ENCODE data around the gene LRMDA. TPM values are rescaled to one million over a fixed set of nuclear protein-coding genes. Genes with fewer than 3 reads are reported as not detected.
A peak's percentile ranks its signal among the peaks of the same experiment; 100 is the strongest.

The LRMDA gene
- polyA plus RNA-seq, 3 donors, result 39.8 to 59.6 (median 56.4) TPM

GRCh38 chr10:75542906-75543305 is 111.5 kb downstream of the LRMDA start:
- Histone ChIP-seq H3K4me2 (replicated peaks; ENCODE audit: extremely low read depth, low read length, poor library complexity, severe bottlenecking) (no peak overlapping the region), H3K27ac (ENCODE audit: low read depth in 1 of 2, low read length in 2 of 2) (no peak overlapping the region), H3K36me3 (replicated peaks in 1 of 2; ENCODE audit: control insufficient read depth in 1 of 2, insufficient read depth in 2 of 2, low read length in 2 of 2) (peaks cover 0 to 3% of the 10 kb centered on the region in 2 donors), H3K9me3 (replicated peaks in 1 of 2; ENCODE audit: control insufficient read depth in 1 of 2, insufficient read depth in 1 of 2, low read length in 2 of 2) (no peaks in the 10 kb centered on the region), H3K4me3 (replicated peaks in 1 of 3; ENCODE audit: low read depth in 2 of 3, low read length in 3 of 3) (no peak overlapping the region), H2AFZ (ENCODE audit: insufficient read depth, low read depth, low read length, poor library complexity, severe bottlenecking) (no peak overlapping the region), H3K27me3 (ENCODE audit: control insufficient read depth in 2 of 2, insufficient read depth in 2 of 2, low read length in 2 of 2) (no peaks in the 10 kb centered on the region), H3K4me1 (ENCODE audit: control insufficient read depth in 1 of 2, insufficient read depth in 2 of 2, low read length in 2 of 2) (peaks cover 28 to 29% of the 10 kb centered on the region in 2 donors), H3K79me2 (ENCODE audit: insufficient read depth, low read length) (peaks cover 44% of the 10 kb centered on the region), H3K9ac (ENCODE audit: insufficient read depth, low read length, poor library complexity, severe bottlenecking) (no peak overlapping the region), H4K20me1 (ENCODE audit: insufficient read depth, low read length) (peaks cover 19% of the 10 kb centered on the region)
- peaks cover 34% of the 10 kb centered on the region for H3K4me1 Mint-ChIP-seq
- no peak overlapping the region for H3K27ac Mint-ChIP-seq
- TF ChIP-seq, protein P1, sequence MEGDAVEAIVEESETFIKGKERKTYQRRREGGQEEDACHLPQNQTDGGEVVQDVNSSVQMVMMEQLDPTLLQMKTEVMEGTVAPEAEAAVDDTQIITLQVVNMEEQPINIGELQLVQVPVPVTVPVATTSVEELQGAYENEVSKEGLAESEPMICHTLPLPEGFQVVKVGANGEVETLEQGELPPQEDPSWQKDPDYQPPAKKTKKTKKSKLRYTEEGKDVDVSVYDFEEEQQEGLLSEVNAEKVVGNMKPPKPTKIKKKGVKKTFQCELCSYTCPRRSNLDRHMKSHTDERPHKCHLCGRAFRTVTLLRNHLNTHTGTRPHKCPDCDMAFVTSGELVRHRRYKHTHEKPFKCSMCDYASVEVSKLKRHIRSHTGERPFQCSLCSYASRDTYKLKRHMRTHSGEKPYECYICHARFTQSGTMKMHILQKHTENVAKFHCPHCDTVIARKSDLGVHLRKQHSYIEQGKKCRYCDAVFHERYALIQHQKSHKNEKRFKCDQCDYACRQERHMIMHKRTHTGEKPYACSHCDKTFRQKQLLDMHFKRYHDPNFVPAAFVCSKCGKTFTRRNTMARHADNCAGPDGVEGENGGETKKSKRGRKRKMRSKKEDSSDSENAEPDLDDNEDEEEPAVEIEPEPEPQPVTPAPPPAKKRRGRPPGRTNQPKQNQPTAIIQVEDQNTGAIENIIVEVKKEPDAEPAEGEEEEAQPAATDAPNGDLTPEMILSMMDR (IDR thresholded peaks at IDR 0.05), result no peak
- peaks cover 13 to 18% of the 10 kb centered on the region in 2 donors for H3K36me3 Mint-ChIP-seq
- peaks cover 0 to 1% (median 0%) of the 10 kb centered on the region in 3 donors for H3K27me3 Mint-ChIP-seq (ENCODE audit: low read depth in 3 of 3)
- intact Hi-C loops (cut with micrococcal nuclease), result no loop called here
- DNase-seq, result no peak
- no peaks in the 10 kb centered on the region for H3K9me3 Mint-ChIP-seq
- no peak overlapping the region for H3K4me3 Mint-ChIP-seq
- 100% methylated on average over 3 of the region's 7 CpGs for WGBS (ENCODE audit: insufficient coverage)

GRCh38 chr10:75544386-75544785 is 113.0 kb downstream of the LRMDA start:
- H2AFZ ChIP-seq (ENCODE audit: insufficient read depth, low read depth, low read length, poor library complexity, severe bottlenecking), result no peak overlapping the region
- H3K27ac ChIP-seq (ENCODE audit: low read depth in 1 of 2, low read length in 2 of 2), result no peak overlapping the region
- H3K4me2 ChIP-seq (replicated peaks; ENCODE audit: extremely low read depth, low read length, poor library complexity, severe bottlenecking), result no peak overlapping the region
- no peaks in the 10 kb centered on the region for H3K36me3 ChIP-seq (replicated peaks in 1 of 2; ENCODE audit: control insufficient read depth in 1 of 2, insufficient read depth in 2 of 2, low read length in 2 of 2)
- H3K4me1 ChIP-seq (ENCODE audit: control insufficient read depth in 1 of 2, insufficient read depth in 2 of 2, low read length in 2 of 2), result peaks cover 29 to 34% of the 10 kb centered on the region in 2 donors
- no peaks in the 10 kb centered on the region for H3K9me3 Mint-ChIP-seq
- WGBS (ENCODE audit: insufficient coverage), result no CpG with 5 or more reads among the region's 2 CpGs
- intact Hi-C loops (cut with micrococcal nuclease), result no loop called here
- no peak overlapping the region for H3K4me3 ChIP-seq (replicated peaks in 1 of 3; ENCODE audit: low read depth in 2 of 3, low read length in 3 of 3)
- no peaks in the 10 kb centered on the region for H3K27me3 ChIP-seq (ENCODE audit: control insufficient read depth in 2 of 2, insufficient read depth in 2 of 2, low read length in 2 of 2)
- peaks cover 9 to 11% of the 10 kb centered on the region in 2 donors for H3K36me3 Mint-ChIP-seq
- H3K79me2 ChIP-seq (ENCODE audit: insufficient read depth, low read length), result peaks cover 54% of the 10 kb centered on the region
- peaks cover 19% of the 10 kb centered on the region for H4K20me1 ChIP-seq (ENCODE audit: insufficient read depth, low read length)
- TF ChIP-seq, protein P1 (IDR thresholded peaks at IDR 0.05), result no peak
- H3K9me3 ChIP-seq (replicated peaks in 1 of 2; ENCODE audit: control insufficient read depth in 1 of 2, insufficient read depth in 1 of 2, low read length in 2 of 2), result no peaks in the 10 kb centered on the region
- H3K4me3 Mint-ChIP-seq, result no peak overlapping the region
- no peak overlapping the region for H3K9ac ChIP-seq (ENCODE audit: insufficient read depth, low read length, poor library complexity, severe bottlenecking)
- peak; percentile 24 to 39 (median 29) for DNase-seq
- peaks cover 42% of the 10 kb centered on the region for H3K4me1 Mint-ChIP-seq
- H3K27ac Mint-ChIP-seq, result no peak overlapping the region
- H3K27me3 Mint-ChIP-seq (ENCODE audit: low read depth in 3 of 3), result peaks cover 0 to 1% (median 0%) of the 10 kb centered on the region in 3 donors

Measured in CD14-positive monocyte (primary cell).